ENCODE results near the gene GLCCI1. TPM values are rescaled to one million over a fixed set of nuclear protein-coding genes. Genes with fewer than 3 reads are reported as not detected.

The GLCCI1 gene
- total RNA-seq, 4 donors from 2014 or later: 17.5 to 27.1 (median 20.7) TPM

GRCh38 chr7:7996568-7996967 lies 28.0 kb downstream of the GLCCI1 start:
- H3K4me3 ChIP-seq (ENCODE audit: low read depth, poor library complexity, severe bottlenecking): no peak overlapping the region
- intact Hi-C loops (cut with DNase I; ENCODE audit: low total_unique reads): no loop called here
- no peak for DNase-seq (ENCODE audit: low spot score in 2 of 2)
- no peak for TF ChIP-seq CTCF (IDR thresholded peaks at IDR 0.05)

- no peak for DNase-seq (ENCODE audit: low spot score in 2 of 2)
- no peak for TF ChIP-seq POLR2A (IDR thresholded peaks at IDR 0.05)
- TF ChIP-seq CTCF (IDR thresholded peaks at IDR 0.05): no peak
- WGBS, 2 donors: 42 to 98% methylated on average over 1 of the region's 1 CpG
- intact Hi-C loops (cut with DNase I; ENCODE audit: low total_unique reads): no loop called here
- no peak overlapping the region for H3K4me3 ChIP-seq (ENCODE audit: low read depth, poor library complexity, severe bottlenecking)
Observed at GRCh38 chr7:8000315-8000941, 31.8 kb downstream of the GLCCI1 start.

- DNase-seq (ENCODE audit: low spot score in 2 of 2): no peak
- 83 to 93% methylated on average over 3 of the region's 3 CpGs for WGBS, 2 donors
- H3K4me3 ChIP-seq (ENCODE audit: low read depth, poor library complexity, severe bottlenecking): no peak overlapping the region
- TF ChIP-seq POLR2A (IDR thresholded peaks at IDR 0.05) (no peak), CTCF (IDR thresholded peaks at IDR 0.05) (no peak)
- intact Hi-C loops (cut with DNase I; ENCODE audit: low total_unique reads): no loop called here
Observed at GRCh38 chr7:8003077-8003476, 34.5 kb downstream of the GLCCI1 start.

- no peak for TF ChIP-seq POLR2A (IDR thresholded peaks at IDR 0.05)
- TF ChIP-seq CTCF (IDR thresholded peaks at IDR 0.05): no peak
- intact Hi-C loops (cut with DNase I; ENCODE audit: low total_unique reads): no loop called here
- DNase-seq (ENCODE audit: low spot score in 2 of 2): no peak
- 80 to 89% methylated on average over 1 of the region's 1 CpG for WGBS, 2 donors
- H3K4me3 ChIP-seq (ENCODE audit: low read depth, poor library complexity, severe bottlenecking): no peak overlapping the region
Observed at GRCh38 chr7:8005279-8005678, 36.7 kb downstream of the GLCCI1 start.

- DNase-seq (ENCODE audit: low spot score in 2 of 2): no peak
- intact Hi-C loops (cut with DNase I; ENCODE audit: low total_unique reads): no loop called here
- TF ChIP-seq CTCF (IDR thresholded peaks at IDR 0.05) (no peak), POLR2A (IDR thresholded peaks at IDR 0.05) (no peak)
- H3K4me3 ChIP-seq (ENCODE audit: low read depth, poor library complexity, severe bottlenecking): no peak overlapping the region
Observed at GRCh38 chr7:8014399-8014798, 45.8 kb downstream of the GLCCI1 start.

GRCh38 chr7:8015100-8015745 lies 46.6 kb downstream of the GLCCI1 start:
- TF ChIP-seq CTCF (IDR thresholded peaks at IDR 0.05) (no peak), POLR2A (IDR thresholded peaks at IDR 0.05) (no peak)
- intact Hi-C loops (cut with DNase I; ENCODE audit: low total_unique reads): no loop called here
- H3K4me3 ChIP-seq (ENCODE audit: low read depth, poor library complexity, severe bottlenecking): no peak overlapping the region
- WGBS, 2 donors: 88 to 92% methylated on average over 1 of the region's 1 CpG
- no peak for DNase-seq (ENCODE audit: low spot score in 2 of 2)

All from lower leg skin (tissue), 4 donors.